ENCODE measurements around the gene CDKAL1. TPM values are rescaled to one million over a fixed set of nuclear protein-coding genes. Genes with fewer than 3 reads are reported as not detected.
"Not testable (repeated sequence)": the region's sequence is repeated elsewhere in the genome, so short reads cannot be mapped to it uniquely, and the experiment has no call there.

Gene CDKAL1
- total and polyA plus RNA-seq, 2 donors (not counting 3 experiments of a cell fraction or from before 2014, with no cell fraction given), result 6.1 to 20.5 TPM

DNA sequence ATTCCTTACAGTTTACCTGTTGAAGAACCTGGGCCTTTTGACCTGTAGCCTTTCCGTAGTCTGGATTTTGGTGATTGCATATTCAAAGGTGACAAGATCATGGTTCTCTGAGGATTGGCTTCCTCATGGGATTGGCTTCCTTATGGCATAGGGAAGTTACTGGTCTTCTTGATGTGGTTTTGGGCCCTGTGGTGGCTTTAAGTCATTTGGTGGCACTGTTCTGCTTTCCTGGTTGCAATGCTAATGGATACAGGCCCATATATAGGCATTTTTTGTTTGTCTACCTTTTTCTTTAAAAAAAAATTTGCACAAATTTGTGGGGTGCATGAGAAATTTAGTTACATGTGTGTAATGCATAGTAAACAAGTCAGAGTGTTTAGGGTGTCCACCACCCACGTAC lies 185.7 kb downstream of the CDKAL1 start:
- no peak overlapping the region for H3K4me2 ChIP-seq (ENCODE audit: insufficient read depth, low read length)
- dilution Hi-C loops (cut with MboI; ENCODE audit: extremely low pct_ligation_motif_present, low sequenced_read_pairs), result no loop called here

DNA sequence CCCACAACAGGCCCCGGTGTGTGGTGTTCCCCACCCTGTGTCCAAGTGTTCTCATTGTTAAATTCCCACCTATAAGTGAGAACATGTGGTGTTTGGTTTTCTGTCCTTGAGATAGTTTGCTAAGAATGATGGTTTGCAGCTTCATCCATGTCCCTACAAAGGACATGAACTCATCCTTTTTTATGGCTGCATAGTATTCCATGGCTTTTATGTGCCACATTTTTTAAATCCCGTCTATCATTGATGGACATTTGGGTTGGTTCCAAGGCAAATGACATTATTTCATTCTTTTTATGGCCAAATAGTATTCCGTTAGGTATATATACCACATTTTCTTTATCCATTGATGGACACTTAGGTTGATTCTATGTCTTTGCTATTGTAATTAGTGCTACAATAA lies 186.9 kb downstream of the CDKAL1 start:
- H3K79me2 ChIP-seq (ENCODE audit: control insufficient read depth, insufficient read depth, low read length); DNase-seq (ENCODE audit: low read depth, low spot score); FAIRE-seq; POLR2A ChIA-PET; H4K20me1 ChIP-seq (replicated peaks; ENCODE audit: control insufficient read depth, extremely low read depth, insufficient read depth, low read length); H3K4me1 ChIP-seq (ENCODE audit: control insufficient read depth, extremely low read depth, insufficient read depth, low read length); H3K9me3 ChIP-seq (replicated peaks; ENCODE audit: control insufficient read depth, insufficient read depth, low read length); H3K4me2 ChIP-seq (ENCODE audit: insufficient read depth, low read length); CTCF ChIA-PET; H3K9me1 ChIP-seq (replicated peaks; ENCODE audit: control insufficient read depth, extremely low read depth, insufficient read depth, low read length); H3K27ac ChIP-seq (ENCODE audit: insufficient read depth, low read depth, low read length); intact Hi-C loops (cut with micrococcal nuclease); dilution Hi-C loops (cut with MboI; ENCODE audit: extremely low pct_ligation_motif_present, low sequenced_read_pairs); BruUV-seq (replicated peaks); H3K9ac ChIP-seq (replicated peaks; ENCODE audit: extremely low read depth, insufficient read depth, low read length); H3K4me3 ChIP-seq (replicated peaks in 1 of 3; ENCODE audit: insufficient read depth in 1 of 3, low read depth in 1 of 3, low read length in 3 of 3); H2AFZ ChIP-seq (ENCODE audit: low read depth, low read length); H3K27me3 ChIP-seq (ENCODE audit: control insufficient read depth in 2 of 2, insufficient read depth in 2 of 2, low read length in 2 of 2); H3K36me3 ChIP-seq (ENCODE audit: control insufficient read depth in 2 of 2, extremely low read depth in 1 of 2, insufficient read depth in 2 of 2, low read length in 2 of 2): not testable (repeated sequence)

More for the DNA sequence above, 185.7 kb downstream of the CDKAL1 start:
- Histone ChIP-seq H3K36me3 (ENCODE audit: control insufficient read depth in 2 of 2, extremely low read depth in 1 of 2, insufficient read depth in 2 of 2, low read length in 2 of 2) (no peaks in the 10 kb centered on the region), H3K9me1 (replicated peaks; ENCODE audit: control insufficient read depth, extremely low read depth, insufficient read depth, low read length) (no peaks in the 10 kb centered on the region), H4K20me1 (replicated peaks; ENCODE audit: control insufficient read depth, extremely low read depth, insufficient read depth, low read length) (no peaks in the 10 kb centered on the region), H3K9me3 (replicated peaks; ENCODE audit: control insufficient read depth, insufficient read depth, low read length) (no peaks in the 10 kb centered on the region), H3K4me3 (replicated peaks in 1 of 3; ENCODE audit: insufficient read depth in 1 of 3, low read depth in 1 of 3, low read length in 3 of 3) (no peak overlapping the region), H3K9ac (replicated peaks; ENCODE audit: extremely low read depth, insufficient read depth, low read length) (no peak overlapping the region), H3K79me2 (ENCODE audit: control insufficient read depth, insufficient read depth, low read length) (no peaks in the 10 kb centered on the region), H3K27ac (ENCODE audit: insufficient read depth, low read depth, low read length) (no peak overlapping the region), H3K4me1 (ENCODE audit: control insufficient read depth, extremely low read depth, insufficient read depth, low read length) (no peaks in the 10 kb centered on the region), H3K27me3 (ENCODE audit: control insufficient read depth in 2 of 2, insufficient read depth in 2 of 2, low read length in 2 of 2) (no peaks in the 10 kb centered on the region), H2AFZ (ENCODE audit: low read depth, low read length) (no peak overlapping the region)
- DNase-seq (ENCODE audit: low read depth, low spot score) (no peak), FAIRE-seq (no peak)
- no peak for TF ChIP-seq JUN (IDR thresholded peaks at IDR 0.05; ENCODE audit: borderline replicate concordance, insufficient read depth, insufficient read length, low read depth)
- TF ChIP-seq POLR2AphosphoS5 (IDR thresholded peaks at IDR 0.05; ENCODE audit: insufficient read depth, low read depth, low read length), result no peak
- CTCF ChIA-PET, result no interaction called here
- POLR2A ChIA-PET, result no interaction called here
- no TSS peak for BruUV-seq (replicated peaks)
- intact Hi-C loops (cut with micrococcal nuclease), result no loop called here
